Measurements from ENCODE around the gene SLC25A38.

Gene SLC25A38

GRCh38 chr3:39378088-39378487 lies 5.1 kb upstream of the SLC25A38 start:
- DNase-seq: no peak

- DNase-seq: no peak
Observed at GRCh38 chr3:39378957-39379777, 4.0 kb upstream of the SLC25A38 start.

DNA sequence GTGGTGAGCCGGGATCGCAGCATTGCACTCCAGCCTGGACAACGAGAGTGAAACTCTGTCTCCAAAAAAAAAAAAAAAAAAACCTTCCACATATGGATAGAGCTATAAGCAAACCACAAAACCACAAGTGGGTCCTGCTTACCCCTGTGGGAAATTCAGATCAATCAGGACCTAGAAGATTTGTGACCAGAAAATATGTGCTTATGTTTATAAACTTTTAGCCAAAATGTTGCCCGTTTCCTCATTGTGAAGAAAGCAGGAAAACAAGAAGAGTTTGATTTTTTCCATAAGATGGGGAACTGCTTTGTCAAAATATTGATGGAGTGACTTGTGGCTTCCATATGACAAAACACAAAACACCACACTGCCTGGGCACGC lies 3.4 kb upstream of the SLC25A38 start:
- no peak for DNase-seq

- no peak for DNase-seq
Observed at GRCh38 chr3:39381432-39381831, 1.7 kb upstream of the SLC25A38 start.

GRCh38 chr3:39383881-39384664 lies 903 bp downstream of the SLC25A38 start:
- DNase-seq: no peak

GRCh38 chr3:39384665-39385000 lies 1.5 kb downstream of the SLC25A38 start:
- DNase-seq: no peak

- no peak for DNase-seq
Observed at GRCh38 chr3:39385456-39386090, 2.4 kb downstream of the SLC25A38 start.

- DNase-seq: no peak
Observed at GRCh38 chr3:39386318-39386717, 3.1 kb downstream of the SLC25A38 start.

GRCh38 chr3:39387411-39387975 lies 4.3 kb downstream of the SLC25A38 start:
- no peak for DNase-seq

- DNase-seq: no peak
Observed at GRCh38 chr3:39388153-39388552, 5.0 kb downstream of the SLC25A38 start.

DNA sequence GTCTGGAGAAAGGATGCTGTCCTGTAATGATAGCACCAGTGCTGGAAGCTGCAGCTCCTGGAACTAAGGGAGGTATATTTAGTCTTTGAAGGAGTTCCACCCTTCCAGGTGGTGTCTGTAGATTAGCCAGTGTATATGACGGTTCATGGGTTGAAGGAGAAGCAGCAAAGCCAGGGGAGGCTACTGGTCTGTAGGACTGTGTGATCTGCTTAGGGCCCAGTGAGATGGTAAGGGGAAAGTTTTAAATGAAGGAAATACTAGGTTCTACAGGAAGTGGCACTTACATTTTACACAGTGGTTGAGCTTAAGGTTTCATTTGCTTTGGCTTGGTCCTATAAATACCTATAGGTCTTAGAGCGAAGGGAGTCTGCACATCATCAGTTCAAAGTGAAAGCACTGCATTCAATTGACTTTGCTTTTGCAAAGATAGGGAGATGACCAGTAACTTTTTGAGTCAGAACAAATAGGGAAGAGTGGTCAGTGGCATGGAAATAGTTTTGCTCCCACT lies 5.6 kb downstream of the SLC25A38 start:
- no peak for DNase-seq

DNA sequence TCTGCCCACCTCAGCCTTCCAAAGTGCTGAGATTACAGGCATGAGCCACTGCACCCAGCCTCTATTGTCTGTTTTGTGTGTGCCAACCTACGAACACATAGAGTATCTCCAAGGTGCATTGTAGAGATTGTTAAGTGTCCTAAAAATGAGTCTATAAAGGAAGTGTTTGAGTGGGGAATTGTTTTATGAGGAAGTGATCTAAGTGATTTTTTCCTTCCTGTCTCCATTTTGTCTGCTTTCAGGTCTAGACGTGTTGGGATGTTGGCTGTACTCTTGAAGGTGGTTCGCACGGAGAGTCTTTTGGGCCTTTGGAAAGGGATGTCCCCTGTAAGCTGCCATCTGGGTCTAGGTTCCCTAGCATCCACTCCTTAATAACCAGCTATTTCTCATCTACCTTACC lies 7.0 kb downstream of the SLC25A38 start:
- DNase-seq: no peak

GRCh38 chr3:39396690-39397089 lies 13.5 kb downstream of the SLC25A38 start:
- no peak for DNase-seq

GRCh38 chr3:39398700-39399099 lies 15.5 kb downstream of the SLC25A38 start:
- DNase-seq: no peak

GRCh38 chr3:39401983-39402382 lies 18.8 kb downstream of the SLC25A38 start:
- no peak for DNase-seq

DNA sequence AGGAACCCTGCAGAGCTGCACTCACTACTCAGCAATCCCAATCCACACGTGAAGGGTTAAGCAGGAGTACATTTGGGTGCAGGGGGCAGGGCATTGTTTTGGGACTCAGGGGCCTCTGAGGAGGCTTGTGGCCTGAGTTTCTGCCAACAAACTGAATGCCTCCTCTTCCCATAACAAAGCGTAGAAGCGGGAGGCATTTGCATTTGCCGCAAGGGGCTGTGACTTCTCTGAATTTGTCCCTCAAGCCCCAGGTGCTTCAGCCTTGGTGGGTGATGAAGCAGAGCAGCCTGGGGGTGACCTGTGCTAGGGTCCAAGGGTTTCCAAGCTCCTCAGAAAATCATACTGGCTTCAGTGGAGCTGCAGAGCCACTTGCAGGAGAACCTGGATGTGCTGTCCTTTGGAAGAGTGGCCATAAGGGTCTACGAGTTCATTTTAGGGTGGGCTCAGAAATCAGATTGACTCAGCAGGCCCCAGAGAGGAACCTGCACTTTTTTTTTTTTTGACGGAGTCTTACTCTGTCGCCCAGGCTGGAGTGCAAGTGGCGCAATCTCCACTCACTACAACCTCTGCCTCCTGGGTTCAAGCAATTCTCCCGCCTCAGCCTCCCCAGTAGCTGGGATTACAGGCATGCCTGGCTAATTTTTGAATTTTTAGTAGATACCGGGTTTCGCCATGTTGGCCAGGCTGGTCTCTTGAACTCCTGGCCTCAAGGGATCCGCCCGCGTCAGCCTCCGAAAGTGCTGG lies 21.9 kb downstream of the SLC25A38 start:
- no peak for DNase-seq

DNA sequence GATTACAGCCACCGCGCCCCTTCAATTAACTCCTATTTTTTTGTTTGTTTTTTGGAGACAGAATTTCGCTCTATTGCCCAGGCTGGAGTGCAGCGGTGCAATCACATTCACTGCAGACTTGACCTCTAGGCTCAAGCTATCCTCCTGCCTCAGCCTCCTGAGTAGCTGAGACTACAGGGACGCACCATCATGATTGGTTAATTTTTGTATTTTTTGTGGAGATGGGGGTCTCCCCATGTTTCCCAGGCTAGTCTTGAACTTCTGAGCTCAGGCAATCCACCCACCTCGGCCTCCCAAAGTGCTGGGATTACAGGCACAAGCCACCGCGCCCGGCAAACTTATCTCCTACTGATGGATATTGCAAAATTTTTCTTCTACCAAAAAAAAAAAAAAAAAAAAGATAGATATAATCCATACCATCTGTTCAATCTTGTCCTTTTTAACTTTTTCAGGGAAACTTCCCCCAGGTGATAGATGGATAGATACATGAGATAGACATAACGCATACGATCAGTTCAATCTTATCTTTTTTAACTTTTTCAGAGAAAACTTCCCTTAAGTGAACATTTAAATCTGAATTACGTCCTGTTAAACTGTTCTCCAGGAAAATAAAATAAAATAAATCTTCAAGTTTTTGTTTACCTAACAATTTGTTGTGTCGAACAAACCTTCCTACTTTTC lies 22.7 kb downstream of the SLC25A38 start:
- DNase-seq: no peak

DNA sequence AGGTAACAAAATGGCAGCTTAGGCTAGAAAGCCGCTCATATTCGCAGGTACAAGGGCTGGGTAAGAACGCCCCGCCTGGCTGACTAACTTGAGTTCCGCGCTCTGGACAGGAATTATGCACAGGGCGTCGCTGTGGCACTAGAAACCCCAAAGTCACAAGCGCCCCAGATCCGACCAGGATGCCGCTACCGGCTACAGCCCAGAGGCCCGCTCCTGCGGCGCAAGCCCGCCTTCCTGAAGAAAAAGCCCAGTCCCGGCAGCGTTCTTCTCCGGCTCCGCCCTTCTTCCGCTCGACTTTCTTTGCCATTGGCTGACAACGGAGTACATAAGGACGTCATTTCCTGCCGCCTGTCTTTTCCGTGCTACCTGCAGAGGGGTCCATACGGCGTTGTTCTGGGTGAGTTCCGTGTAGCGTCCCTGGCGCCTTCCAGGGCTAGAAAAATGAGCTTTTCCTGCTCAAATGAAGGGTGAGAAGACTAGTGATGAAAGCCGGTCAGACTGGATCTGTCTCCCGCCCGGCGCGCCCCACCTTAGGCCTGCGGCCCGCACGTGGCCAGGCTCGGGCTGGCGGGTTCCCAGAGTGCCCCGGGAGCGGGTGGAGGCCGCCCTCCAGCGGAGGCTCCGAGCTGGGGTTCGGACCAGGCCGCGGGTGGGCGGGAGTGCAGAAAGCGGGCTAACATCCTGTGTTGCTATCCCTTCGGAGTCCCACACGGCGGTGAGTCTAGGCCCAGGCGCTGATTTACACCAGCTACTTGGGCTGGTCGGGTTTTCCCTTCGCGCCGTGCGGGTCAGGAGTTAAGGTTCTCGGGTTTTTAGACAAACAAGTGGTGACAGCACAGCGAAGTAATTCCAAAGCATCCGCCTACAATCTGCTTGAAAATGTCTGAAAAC lies 23.4 kb downstream of the SLC25A38 start, which contains the start of gene RPSA:
Gene RPSA (plus strand): TSS at position 353 of the 891 bp plus-strand sequence. CDS start 934 bp downstream, outside the sequence.
- DNase-seq: peak; percentile 50

- no peak for DNase-seq
Observed at GRCh38 chr3:39407259-39407629, 24.1 kb downstream of the SLC25A38 start.

DNA sequence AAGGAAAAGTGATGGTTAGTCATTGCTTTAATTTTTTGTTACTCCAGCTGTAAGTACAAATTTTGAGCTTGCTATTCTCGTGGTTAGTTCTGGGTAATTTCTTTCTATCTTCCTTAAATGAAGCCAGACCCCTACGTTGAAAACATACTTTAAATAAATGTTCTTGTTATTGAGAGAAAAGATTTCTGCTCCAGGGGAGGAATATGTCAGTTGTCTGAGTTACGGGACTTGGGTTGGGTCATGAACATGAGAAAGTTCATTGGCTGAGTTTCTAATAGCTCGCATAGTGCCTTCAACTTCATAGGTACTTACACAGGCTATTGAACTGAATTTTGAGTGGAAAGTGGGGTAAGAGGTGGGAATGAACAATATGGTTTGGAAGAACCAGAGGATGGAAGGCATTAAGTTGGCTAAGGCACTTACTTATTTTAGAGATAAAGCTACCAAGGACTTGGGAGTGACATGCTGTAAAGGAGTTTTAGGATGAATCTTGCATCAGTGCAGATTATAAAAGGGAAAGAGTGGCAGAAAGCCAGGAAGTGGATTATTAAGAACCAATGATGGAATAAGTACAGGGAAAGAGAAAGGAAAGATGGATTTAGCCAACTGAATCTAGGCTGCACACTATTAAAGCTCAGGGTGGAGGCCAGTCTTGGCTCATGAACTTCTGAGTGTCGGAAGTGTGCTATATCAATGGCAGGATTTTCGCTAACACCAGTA lies 24.8 kb downstream of the SLC25A38 start:
- no peak for DNase-seq

Data from NCI-H1694 (cell line).